ENCODE results near the gene BIRC2. TPM values are rescaled to one million over a fixed set of nuclear protein-coding genes. Genes with fewer than 3 reads are reported as not detected.

Gene BIRC2
- total RNA-seq, 1 donor from 2014 or later = 34.9 TPM

DNA sequence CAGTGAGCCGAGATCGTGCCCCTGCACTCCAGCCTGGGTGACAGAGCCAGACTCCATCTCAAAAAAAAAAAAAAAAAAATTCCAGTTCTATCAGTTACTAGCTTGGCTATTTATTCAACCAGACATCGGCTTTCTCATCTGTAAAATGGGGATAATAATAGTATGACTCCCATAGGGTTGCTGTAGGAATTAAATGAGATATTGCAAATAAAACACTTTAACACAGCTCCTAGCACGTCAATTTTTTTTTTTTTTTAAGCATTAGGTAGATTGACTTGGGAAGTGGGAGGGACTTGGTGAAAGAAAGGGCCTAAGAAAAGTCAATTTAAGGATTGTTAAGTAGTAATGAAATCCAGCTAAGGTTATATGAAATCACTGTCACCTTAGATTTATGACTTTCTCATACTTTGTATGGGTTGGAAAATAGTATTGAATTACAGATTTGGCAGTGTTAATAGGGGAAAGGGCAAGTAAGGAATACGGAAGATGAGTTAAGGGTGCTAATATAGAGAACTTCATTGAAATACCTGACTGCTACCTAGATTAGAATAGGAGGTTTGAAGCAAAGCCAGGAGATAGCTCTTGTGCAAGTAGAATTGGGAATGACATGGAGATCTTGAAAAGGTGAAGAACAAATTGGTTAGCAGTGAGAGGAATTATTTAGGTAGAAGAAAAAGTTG is 28.8 kb downstream of the BIRC2 start:
- no peak overlapping the region for H3K27ac Mint-ChIP-seq
- ATAC-seq (ENCODE audit: low read depth) (no peak), DNase-seq (no peak)
- no peaks in the 10 kb centered on the region for H3K9me3 Mint-ChIP-seq
- peaks cover 67% of the 10 kb centered on the region for H3K36me3 Mint-ChIP-seq (ENCODE audit: low read depth)
- TF ChIP-seq, protein P1, sequence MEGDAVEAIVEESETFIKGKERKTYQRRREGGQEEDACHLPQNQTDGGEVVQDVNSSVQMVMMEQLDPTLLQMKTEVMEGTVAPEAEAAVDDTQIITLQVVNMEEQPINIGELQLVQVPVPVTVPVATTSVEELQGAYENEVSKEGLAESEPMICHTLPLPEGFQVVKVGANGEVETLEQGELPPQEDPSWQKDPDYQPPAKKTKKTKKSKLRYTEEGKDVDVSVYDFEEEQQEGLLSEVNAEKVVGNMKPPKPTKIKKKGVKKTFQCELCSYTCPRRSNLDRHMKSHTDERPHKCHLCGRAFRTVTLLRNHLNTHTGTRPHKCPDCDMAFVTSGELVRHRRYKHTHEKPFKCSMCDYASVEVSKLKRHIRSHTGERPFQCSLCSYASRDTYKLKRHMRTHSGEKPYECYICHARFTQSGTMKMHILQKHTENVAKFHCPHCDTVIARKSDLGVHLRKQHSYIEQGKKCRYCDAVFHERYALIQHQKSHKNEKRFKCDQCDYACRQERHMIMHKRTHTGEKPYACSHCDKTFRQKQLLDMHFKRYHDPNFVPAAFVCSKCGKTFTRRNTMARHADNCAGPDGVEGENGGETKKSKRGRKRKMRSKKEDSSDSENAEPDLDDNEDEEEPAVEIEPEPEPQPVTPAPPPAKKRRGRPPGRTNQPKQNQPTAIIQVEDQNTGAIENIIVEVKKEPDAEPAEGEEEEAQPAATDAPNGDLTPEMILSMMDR (IDR thresholded peaks at IDR 0.05) = no peak
- peaks cover 2% of the 10 kb centered on the region for H3K4me1 Mint-ChIP-seq
- POLR2A ChIA-PET = interaction anchor here (0.5 kb wide), 1 partner anchor 237 kb away, joined by 4 read pairs; no protein-coding TSS in a partner anchor
- CTCF ChIA-PET = interaction anchor here (0.6 to 1.3 kb wide), 2 partner anchors 15 to 81 kb away, joined by 5 read pairs; no protein-coding TSS in a partner anchor
- intact Hi-C loops (cut with micrococcal nuclease) = no loop called here
- no peaks in the 10 kb centered on the region for H3K27me3 Mint-ChIP-seq
- no peak overlapping the region for H3K4me3 Mint-ChIP-seq

- ATAC-seq (ENCODE audit: low read depth) (no peak), DNase-seq (no peak)
- POLR2A ChIA-PET = no interaction called here
- Mint-ChIP-seq H3K27me3 (no peaks in the 10 kb centered on the region), H3K36me3 (ENCODE audit: low read depth) (peaks cover 74% of the 10 kb centered on the region), H3K27ac (no peak overlapping the region), H3K4me1 (peaks cover 2% of the 10 kb centered on the region), H3K9me3 (no peaks in the 10 kb centered on the region), H3K4me3 (no peak overlapping the region)
- CTCF ChIA-PET = no interaction called here
- TF ChIP-seq, protein P1 (IDR thresholded peaks at IDR 0.05) = no peak
- intact Hi-C loops (cut with micrococcal nuclease) = no loop called here
These were observed 30.9 kb downstream of the BIRC2 start for GRCh38 chr11:102377891-102378290.

GRCh38 chr11:102378818-102379217 is 31.8 kb downstream of the BIRC2 start:
- peaks cover 81% of the 10 kb centered on the region for H3K36me3 Mint-ChIP-seq (ENCODE audit: low read depth)
- no peak overlapping the region for H3K4me3 Mint-ChIP-seq
- CTCF ChIA-PET = interaction anchor here (1.6 to 1.7 kb wide), 2 partner anchors 11 to 12 kb away, joined by 3 to 5 read pairs; no protein-coding TSS in a partner anchor
- ATAC-seq (ENCODE audit: low read depth) = no peak
- peaks cover 2% of the 10 kb centered on the region for H3K4me1 Mint-ChIP-seq
- no peaks in the 10 kb centered on the region for H3K27me3 Mint-ChIP-seq
- no peak overlapping the region for H3K27ac Mint-ChIP-seq
- DNase-seq = no peak
- no peaks in the 10 kb centered on the region for H3K9me3 Mint-ChIP-seq
- intact Hi-C loops (cut with micrococcal nuclease) = no loop called here
- TF ChIP-seq, protein P1 (IDR thresholded peaks at IDR 0.05) = no peak
- POLR2A ChIA-PET = no interaction called here

DNA sequence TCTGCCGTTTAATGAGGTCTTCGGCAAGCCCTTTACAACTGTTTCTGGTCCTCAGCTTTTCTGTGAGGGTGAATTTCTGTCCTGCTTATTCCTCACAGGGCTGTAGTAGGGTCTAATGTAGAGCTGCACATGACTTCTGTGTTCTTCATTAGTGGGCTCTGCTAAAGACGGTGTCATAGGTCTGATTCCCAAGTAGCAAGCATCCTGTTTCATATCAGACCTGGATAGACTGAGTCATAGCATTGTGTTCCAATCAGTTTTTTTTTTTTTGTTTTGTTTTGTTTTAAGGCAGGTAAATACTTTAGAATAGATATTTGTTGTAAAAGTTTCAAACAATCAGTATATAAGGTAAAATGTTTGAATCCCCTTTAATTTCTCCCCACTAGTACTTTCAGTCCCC is 35.4 kb downstream of the BIRC2 start:
- TF ChIP-seq, protein P1 (IDR thresholded peaks at IDR 0.05) = no peak
- ChIA-PET CTCF (interaction anchor here (1.3 to 1.4 kb wide), 2 partner anchors 15 to 231 kb away, joined by 3 read pairs; no protein-coding TSS in a partner anchor), POLR2A (no interaction called here)
- Mint-ChIP-seq H3K27ac (no peak overlapping the region), H3K36me3 (ENCODE audit: low read depth) (peaks cover 86% of the 10 kb centered on the region), H3K27me3 (no peaks in the 10 kb centered on the region), H3K4me3 (no peak overlapping the region), H3K4me1 (peaks cover 2% of the 10 kb centered on the region), H3K9me3 (no peaks in the 10 kb centered on the region)
- no peak for DNase-seq
- no peak for ATAC-seq (ENCODE audit: low read depth)
- intact Hi-C loops (cut with micrococcal nuclease) = no loop called here

DNA sequence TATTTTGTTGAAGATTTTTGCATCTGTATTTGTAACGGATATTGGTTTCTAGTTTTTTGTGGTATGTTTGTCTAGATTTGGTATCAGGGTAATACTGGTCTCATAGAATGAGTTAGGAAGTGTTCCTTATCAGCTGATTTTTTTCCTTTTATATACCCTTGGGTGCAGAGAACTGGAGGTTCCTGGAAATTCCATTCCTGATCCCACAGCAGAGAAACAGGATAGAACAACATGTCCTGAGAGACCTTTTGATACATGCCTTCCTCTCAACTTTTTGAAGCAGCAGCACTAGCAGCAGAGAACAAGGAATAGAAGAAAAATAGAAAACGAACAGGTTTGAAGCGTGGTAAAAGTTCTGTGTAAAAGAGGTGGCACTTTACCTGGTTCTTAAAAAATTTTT is 36.8 kb downstream of the BIRC2 start:
- Mint-ChIP-seq H3K4me3 (no peak overlapping the region), H3K4me1 (peaks cover 2% of the 10 kb centered on the region), H3K27me3 (no peaks in the 10 kb centered on the region), H3K36me3 (ENCODE audit: low read depth) (peaks cover 82% of the 10 kb centered on the region), H3K9me3 (no peaks in the 10 kb centered on the region), H3K27ac (no peak overlapping the region)
- ChIA-PET CTCF (interaction anchor here (1.3 to 1.8 kb wide), 2 partner anchors 9 to 229 kb away, joined by 4 to 5 read pairs; no protein-coding TSS in a partner anchor), POLR2A (interaction anchor here (0.7 kb wide), 1 partner anchor 131 kb away, joined by 3 read pairs; no protein-coding TSS in a partner anchor)
- DNase-seq = no peak
- ATAC-seq (ENCODE audit: low read depth) = no peak
- TF ChIP-seq, protein P1 (IDR thresholded peaks at IDR 0.05) = no peak
- intact Hi-C loops (cut with micrococcal nuclease) = no loop called here
